ENCODE data around the gene SV2B.

The SV2B gene

DNA sequence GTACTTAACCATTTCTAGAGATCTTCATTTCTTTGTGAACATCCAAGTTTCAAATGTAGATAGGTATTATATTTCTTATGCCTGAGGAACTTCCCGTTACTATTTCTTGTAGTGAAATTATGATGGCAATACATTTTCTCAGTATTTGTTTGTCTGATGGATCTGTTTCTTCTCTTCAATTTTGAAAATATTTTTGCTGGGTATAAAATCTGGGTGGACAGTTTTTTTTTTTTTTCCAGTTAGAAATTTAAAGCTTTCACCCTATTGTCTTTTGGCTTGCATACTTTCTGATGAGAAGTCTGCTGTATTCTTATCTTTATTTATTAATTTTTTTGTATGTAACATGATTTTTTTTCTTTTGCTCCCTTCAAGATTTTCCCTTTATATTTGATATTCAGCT, 175.8 kb downstream of the SV2B start:
- no peak for DNase-seq

DNA sequence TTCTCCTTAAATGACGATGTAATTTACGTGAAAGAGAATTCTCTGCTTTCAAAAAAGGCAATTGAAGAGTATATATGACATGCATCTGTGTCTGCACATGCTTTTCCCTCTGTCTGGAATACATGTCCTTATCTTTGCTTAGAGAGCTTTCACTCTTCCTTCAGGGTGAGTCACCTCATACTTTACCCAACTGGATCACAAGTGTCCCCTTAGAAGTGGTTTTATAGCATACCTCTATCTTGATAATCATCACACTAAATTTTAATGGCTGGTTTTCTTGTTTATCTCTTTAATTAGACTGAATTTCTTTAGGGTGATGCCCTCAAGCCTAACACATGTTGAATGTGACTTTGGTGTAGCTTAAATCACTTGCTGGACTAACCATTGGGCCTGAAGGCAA, 178.9 kb downstream of the SV2B start:
- DNase-seq, result no peak

DNA sequence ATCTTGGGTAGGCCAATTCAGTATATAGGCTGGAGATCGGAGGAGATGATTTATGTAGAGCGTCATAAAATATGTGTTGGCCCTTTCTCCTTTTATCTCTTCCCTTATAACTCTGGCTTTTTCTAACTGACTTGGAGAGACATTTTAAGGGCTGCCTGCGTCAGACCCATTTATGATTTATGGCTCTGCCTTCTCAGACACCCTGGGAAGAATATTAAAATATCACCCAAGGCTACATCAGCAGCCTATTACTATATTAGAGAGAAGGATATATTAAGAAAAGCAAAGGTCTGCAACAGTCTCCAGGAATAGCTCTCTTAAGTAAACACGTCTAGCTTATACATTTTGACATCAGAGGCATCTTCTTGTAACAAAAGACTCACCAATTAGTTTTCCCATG, 179.4 kb downstream of the SV2B start:
- no peak for DNase-seq

DNA sequence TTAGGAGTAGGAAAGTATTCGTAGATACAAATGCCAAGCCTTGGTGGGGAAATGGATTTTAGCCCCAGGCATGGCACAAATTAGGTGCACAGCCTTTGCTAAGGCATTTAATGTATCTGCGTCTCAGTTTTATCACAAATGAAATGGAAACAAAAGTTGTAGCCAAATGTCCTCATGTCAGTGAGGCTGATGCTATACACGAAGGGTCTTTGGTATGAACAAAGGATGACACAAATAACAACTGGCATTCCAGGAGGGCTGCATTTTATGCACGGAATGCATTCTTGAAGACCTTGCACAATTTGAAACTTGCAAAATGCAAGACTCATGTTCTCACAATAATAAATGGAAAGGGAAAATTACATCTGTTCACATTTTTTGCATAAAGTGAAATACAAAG, 181.9 kb downstream of the SV2B start:
- DNase-seq, result no peak

DNA sequence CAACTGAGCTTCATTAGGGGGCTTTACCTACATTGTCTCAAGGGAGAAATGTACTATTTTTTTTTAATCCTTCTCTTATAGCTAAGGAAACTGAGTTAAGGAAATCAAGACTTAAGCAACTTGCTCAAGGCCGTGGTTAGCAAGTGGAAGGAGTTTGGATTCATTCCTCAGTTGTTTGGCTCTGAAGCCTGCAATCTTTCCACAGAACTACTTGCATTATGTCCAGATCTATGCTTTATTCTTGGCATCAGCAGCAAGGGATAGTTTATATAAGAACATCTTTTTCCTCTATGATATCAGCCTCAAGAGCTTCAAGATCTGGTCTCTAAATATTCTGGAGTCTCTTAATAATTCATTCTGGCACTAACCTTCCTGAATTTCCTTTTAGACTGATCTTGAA, 182.4 kb downstream of the SV2B start:
- no peak for DNase-seq

DNA sequence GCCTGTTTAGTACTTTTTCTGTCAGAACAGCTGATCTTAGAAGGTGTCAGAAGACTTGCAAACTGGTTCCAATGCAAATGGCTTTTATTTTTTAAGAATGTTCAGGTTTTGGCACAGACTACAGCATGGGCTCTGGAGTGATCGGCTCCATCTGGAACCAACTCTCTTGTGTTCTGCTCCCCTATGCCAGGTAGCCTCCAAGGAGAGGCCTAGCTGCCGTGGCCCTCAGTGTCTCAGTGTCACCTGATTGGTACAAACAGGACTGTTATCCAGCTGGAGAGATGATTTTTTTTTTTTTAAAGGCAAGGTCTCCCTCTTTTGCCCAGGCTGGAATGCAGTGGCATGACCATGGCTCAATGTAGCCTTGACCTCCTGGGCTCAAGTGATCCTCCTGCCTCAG, 183.1 kb downstream of the SV2B start:
- DNase-seq, result no peak

DNA sequence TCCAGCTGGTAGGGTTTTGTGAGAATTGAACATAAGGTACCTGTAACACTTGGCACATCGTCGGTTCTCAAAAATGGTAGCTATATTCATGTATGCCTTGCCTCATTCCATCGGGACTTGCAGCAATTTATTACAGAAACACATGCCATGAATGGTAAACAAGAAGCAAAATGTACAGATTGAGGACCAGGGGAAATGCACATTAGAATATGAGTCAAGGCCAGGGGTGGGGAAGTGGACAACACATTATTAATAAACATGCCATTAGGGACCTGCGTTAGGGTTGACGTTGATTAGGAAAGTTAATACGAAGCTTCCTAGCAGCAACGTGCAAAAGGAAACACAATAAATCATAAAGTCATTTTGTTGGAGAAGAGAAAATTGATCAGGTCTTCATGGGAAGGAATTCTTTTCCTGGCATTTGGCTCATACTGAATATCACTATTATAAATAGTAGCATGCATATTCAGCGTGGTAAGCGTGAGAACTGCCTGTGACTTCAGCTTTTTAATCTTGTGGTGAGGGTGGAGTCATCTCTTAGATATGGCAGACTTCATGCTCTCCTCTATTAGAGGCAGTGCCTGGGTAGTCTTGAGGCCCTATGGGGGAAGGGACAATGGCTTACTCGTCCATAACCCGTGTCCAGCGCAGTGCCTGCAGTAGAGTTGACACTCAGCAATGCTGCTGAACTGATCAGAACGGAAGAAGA, 184.9 kb downstream of the SV2B start:
- no peak for DNase-seq

DNA sequence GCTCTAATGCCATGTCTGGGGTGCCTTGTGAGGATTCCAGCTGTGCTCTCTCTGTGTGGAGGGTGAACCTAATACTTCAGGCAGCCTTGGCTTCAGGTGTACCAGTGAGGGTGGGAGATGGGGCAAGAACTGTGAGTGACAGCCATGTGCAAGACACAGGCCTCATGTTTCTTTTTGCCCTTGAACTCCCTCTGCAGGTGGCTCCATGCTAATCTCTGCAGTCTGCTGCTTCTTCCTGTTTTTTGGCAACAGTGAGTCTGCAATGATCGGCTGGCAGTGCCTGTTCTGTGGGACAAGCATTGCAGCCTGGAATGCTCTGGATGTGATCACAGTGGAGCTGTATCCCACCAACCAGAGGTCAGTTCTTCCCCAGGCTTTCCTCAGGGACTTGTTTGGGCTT, 189.3 kb downstream of the SV2B start:
- no peak for DNase-seq

DNA sequence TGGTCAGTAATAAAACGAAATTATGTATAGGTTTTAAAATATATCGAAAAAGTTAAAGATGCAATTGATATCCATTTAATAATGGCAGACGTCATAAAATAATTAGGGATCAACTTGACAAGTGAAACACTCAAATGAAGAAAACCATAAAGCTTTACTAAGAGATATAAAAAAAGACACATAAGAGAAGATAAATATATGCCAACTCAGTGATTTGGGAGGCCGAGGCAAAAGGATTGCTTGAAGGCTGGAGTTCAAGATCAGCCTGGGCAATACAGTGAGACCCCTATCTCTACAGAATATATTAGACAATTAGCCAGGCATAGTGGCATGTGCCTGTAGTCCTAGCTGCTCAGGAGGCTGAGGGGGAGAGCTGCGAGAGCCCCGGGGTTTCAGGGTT, 190.5 kb downstream of the SV2B start:
- DNase-seq, result no peak

DNA sequence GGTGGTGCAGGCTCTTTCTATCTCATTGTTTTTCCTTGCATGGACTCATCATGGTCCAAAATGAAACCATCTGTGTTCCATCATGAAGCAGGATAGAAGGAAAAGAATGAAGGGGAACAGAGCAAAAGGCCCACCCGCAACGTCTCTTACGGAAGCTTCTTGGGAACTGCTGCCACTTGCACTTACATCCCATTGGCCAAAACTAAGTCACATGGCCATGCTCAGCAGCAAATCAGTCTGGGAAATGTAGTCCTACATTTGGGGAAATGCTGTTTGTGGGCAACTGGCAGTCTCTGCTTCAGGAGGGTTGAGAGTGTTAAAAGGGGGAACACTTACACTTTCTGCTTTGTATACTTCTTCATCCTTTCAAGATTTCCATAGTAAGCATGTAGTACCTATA, 191.6 kb downstream of the SV2B start:
- no peak for DNase-seq

DNA sequence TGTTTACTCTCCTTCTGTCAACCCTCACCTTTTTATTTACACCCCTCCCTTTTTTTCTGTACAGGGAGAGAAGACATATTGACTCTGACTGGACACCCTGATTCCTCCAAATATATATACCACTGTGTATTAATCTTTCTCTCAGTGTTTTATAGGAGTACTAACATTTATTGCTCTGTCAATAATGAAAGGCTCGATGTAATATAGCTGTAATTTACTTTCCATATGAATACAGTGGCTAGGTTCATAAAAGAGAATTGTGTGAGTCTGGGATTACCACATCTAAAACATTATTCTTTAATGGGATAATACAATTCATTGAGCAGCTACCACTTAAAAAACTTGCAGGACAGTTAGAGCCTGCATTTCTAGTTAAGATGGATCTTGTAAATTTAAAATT, 194.3 kb downstream of the SV2B start:
- no peak for DNase-seq

DNA sequence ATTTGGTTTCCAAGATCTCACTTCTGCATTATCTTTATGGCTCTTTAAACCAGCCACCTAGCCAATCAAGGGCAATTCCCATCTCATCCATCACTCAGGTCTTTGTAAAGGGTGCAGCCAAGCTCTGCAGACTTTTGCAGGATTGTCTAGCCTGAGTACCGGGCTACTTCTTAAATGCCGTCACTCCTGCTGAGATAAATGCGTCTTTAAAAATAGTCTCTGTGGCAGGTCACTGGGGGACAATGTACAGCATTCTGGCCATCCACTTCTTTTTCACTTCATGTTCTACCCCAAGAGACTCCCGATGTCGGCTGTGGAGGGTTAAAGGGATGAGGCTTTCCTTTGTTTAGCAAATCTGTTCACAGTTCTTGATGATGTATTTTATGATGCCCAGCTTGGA, 194.7 kb downstream of the SV2B start:
- no peak for DNase-seq

DNA sequence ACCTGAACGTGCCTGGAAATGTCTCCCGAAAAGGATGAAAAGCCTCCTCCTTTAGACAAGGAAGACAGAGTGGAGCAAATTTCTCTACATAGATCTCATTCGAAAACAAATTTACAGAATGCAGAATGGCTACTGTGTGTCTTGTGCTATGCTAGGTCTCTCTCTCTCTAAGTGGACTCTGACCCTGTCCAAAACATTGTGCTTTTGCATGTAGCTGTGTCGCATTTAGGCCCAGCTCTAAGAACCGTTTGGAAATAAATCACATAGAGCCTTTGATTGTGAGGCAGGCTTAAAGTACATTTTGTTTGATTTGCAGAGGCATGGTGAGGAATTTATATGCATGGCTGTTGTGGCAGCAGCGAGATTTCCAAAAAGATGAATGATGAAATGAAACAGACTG, 198.0 kb downstream of the SV2B start:
- no peak for DNase-seq

DNA sequence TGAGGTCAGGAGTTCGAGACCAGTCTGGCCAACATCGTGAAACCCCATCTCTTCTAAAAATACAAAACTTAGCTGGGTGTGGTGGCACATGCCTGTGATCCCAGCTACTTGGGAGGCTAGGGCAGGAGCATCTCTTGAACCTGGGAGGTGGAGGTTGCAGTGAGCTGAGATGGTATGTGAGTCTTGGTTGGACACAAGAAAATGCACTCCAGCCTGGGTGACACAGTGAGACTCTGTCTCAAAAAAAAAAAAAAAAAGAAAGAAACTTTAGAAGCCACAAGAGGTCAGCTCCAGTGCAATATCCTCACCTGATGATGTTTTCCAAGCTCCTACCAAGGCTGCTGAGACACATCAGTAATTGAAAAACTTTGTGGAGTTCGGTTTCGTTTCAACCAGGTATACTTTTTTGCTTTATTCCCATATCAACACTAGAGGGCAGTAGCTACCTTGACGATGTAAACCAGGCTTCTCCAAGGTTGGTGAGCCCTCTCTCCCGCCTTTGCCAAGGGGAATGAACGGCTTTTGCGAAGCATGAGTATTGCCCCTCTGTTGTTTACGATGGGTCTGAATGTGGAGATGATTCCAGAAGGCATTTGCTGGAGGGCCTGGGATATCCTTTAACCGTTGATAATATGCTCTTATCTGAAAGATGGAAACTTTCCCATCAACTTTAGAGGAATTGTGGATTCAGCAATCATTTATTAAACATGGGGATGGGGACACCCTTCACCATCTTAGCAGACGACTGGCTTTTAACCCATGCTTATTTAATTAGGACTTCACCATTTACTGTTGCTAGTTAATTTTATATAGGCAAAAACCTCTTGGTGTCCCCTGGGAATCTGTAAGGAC, 202.8 kb downstream of the SV2B start:
- peak; percentile 65 for DNase-seq

DNA sequence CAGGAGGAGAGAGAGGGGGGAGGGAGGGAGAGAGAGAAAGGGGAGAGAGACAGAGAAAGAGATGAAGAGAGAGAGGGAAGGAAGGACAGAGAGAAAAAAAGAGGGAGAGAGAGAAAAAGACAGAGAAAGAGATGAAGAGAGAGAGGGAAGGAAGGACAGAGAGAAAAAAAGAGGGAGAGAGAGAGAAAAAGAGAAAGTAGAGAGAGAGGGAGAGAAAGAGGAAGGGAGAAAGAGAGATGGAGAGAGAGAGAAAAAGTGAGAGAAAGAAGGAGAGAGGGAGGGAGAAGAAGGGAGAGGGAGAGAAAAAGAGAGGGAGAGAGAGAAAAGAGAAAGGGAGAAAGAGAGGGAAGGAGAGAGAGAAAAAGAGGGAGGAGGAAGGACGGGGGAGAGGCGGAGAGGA, 204.2 kb downstream of the SV2B start:
- DNase-seq, result no peak

DNA sequence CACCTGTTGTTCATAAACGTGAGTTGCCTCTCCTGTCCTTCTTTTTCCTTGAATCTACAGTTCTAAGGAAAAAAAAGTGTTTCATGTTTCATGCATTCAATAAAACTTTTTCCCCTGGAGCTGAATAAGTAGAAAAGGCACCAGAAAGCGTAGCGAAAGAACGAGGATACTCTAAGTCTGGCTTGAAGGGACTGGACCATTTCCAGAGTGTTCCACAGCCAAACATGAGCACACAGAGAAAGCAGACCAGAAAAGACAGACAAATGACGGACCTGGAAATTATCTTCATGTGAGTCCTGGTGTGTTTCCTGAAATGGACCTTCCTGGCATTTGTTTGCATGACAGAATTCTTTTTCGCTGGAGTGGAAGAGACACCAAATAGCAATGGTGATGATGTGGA, 204.7 kb downstream of the SV2B start:
- DNase-seq, result no peak

DNA sequence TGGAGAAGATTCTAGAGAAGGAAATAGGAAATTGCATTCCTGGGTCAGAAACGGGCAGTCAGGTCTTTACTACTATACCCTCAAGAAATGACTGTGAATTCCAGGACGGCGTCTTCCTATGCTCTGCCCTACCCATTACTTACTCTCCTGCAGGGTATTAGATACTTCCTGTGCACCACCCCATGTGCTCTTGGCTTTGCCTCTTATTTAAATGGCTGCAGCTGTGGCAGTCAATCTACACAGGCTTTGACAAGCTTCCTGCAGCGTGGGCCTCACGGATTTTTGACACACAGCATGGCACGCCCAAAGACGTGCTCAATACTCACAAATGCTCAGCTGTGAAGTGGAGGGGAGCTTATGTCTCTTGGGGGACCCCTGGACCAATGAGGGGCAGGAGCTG, 206.1 kb downstream of the SV2B start:
- DNase-seq, result no peak

DNA sequence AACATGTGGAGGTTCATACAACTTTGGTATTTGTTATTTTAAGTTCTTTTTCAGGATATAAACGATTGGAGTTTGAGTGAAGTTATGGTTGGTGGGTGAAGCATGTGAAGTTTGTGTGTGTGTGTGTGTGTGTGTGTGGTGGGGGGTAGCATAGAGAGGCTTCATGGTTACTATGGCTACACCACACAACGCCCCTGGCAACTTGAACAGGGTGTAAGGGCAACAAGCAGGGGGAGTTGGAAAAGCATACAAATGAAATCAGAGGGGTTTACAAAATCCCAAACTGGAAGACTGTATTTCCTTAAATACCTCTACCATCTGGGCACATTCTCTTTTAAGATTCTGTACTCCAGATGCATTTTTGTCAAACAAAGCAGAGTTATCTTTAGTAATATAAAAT, 207.5 kb downstream of the SV2B start:
- no peak for DNase-seq

DNA sequence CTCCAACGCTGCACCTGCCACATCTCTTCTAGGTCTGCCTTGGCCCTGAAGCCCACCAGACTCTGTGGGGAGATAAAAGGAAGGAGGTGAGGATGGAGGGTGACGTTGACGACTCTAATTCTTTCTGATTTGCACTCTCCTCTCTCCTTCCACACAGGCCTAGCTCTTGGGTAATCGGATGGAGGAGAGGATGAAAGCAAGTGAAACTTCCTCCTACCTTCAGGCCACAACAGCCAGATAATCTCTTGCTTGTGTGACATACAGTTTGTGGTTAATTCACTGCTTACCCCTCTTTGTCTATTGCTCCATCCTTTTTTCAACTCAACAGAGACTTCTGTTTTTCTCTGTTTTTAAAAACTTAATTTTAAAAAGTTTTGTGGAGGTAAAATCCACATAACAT, 208.1 kb downstream of the SV2B start:
- peak; percentile 36 for DNase-seq

DNA sequence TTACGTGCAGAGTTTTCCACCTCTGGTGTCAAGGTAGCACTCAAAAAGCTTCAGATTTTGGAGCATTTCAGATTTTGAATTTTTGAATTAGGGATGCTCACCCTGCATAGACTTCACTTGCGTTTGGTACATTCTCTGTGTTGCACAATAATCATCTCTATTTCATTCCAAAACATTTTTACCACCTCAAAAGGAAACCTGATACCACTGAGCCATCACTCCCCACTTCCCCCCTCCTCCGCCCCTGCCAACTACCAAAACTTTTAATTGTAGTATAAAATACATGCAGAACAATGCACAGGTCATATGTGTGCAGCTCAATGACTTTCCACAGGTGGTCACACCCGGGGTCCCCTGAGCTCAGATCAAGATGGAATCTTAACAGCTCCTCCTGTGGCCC, 208.8 kb downstream of the SV2B start:
- peak; percentile 36 for DNase-seq

DNA sequence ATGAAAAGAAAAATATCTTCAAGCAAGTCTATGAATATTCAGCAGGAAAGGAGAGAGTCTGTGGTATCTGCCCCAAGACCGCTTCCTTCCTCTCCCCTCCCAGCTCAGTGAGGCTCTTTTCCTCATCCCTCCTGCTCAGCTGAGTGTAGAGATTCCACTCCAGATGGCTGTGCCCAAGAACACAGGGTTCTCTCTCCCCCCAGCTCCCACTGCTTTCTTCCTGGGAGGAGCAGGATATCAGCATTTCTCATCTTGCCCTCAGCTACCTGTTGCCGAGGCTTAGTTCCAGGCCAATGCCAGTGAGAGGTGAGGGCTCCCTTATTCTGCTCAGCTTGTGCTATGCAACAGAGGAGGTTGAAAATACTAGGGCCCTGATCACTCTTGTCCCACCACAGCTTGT, 211.9 kb downstream of the SV2B start:
- peak; percentile 22 for DNase-seq

DNA sequence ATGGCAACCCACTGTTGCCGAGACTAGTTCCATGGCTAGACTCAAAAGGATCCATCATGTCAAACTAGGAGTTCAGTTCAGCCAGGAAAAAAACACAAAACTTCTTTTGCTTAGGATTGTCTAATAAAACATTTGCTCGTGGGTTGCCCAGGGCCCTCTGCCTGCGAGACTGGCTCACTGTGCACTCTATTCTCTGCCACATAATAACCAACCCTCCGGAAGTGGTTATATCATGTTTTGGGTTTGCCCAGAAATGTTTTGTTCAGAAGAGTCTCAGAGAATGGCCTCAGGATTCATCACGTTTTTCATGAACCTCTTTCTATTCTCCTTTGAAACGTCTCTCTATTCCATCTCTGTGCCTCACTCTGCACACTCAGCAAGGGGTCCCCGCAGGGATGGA, 216.1 kb downstream of the SV2B start:
- DNase-seq, result peak; percentile 21

DNA sequence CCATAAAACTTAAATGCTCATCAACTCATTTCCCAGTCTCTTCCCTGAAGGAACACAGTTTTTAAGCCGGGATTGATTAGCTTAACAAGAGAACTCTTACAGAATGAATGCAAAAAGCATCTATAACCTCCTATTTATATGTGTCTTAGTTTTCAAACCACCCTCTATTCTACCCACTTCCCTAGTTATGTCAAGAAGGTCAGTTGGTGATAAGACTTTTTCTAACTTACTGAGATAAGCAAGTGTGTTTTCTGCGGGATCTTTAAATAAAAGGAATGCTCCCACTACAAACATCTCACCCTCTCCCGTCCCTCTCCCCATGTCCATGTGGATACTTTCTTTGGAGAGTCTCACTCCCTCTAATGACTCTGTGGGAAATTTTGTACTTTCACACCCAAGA, 218.5 kb downstream of the SV2B start:
- DNase-seq, result no peak

DNA sequence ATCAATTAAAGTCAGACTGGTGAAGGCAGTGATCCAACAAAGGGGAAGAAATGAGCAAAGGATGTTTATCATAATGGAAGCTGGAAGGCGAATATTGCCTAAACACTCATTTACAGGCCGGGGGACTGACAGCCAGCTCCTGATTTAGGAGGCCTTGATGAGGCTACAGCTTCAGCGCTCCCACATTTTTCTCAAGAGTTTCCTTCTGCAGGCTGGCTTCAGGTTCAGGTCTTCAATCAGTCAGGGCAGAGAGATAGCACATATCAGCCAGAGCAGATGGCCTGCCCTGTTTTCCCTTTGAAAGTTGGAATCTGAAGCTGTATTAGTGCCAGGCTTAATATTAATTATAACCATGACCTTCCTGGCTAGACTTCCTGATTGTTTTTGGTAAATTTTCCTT, 218.9 kb downstream of the SV2B start:
- DNase-seq, result no peak
